Peyer's patch (tissue), 4 donors: Measurements from ENCODE around the gene SDC4. TPM values are rescaled to one million over a fixed set of nuclear protein-coding genes. Genes with fewer than 3 reads are reported as not detected.
A peak's percentile ranks its signal among the peaks of the same experiment; 100 is the strongest.

Source experiments
- DNase-seq, 3 donors: peaks; one replicate each; pipeline ENCODE4 v3.0.0-alpha.2; 2017 to 2019
- H3K27ac ChIP-seq, 4 donors: fragments of 200-600 bp; sonication (generic); one replicate each; pipeline ENCODE4 v1.5.1; 2016 to 2019
- H3K27me3 ChIP-seq, 2 donors: fragments of 200-600 bp; sonication (generic); one replicate each; pipeline ENCODE4 v1.5.1; 2019
- H3K36me3 ChIP-seq, 3 donors: fragments of 200-600 bp; sonication (generic); one replicate each; pipeline ENCODE4 v1.5.1; 2016 to 2019
- H3K4me1 ChIP-seq, 4 donors: fragments of 200-600 bp; sonication (generic); one replicate each; pipeline ENCODE4 v1.5.1; 2016 to 2019
- H3K4me3 ChIP-seq, 4 donors: fragments of 200-600 bp; sonication (generic); 1 replicate in 3 of 4; 2 replicates in 1 of 4; pipeline ENCODE4 v1.5.1; 2016 to 2019; ENCODE audit warnings: mild to moderate bottlenecking in 1 of 4
- H3K9me3 ChIP-seq, 4 donors: fragments of 200-600 bp; sonication (generic); one replicate each; pipeline ENCODE4 v1.5.1; 2016 to 2019; ENCODE audit warnings: mild to moderate bottlenecking in 1 of 4
- CTCF ChIP-seq, 6 experiments: fragments of 450-650 bp in 4 of 6; fragments of 200-600 bp in 2 of 6; sonication (generic) in 1 of 6; IDR thresholded peaks; one replicate each; pipeline ENCODE4 v1.5.1; 2017 to 2019; ENCODE audit warnings: antibody characterized with exemption in 6 of 6, mild to moderate bottlenecking in 3 of 6, moderate library complexity in 1 of 6
- POLR2A ChIP-seq, 2 donors: fragments of 450-650 bp; IDR thresholded peaks; one replicate each; pipeline ENCODE4 v1.5.1; 2017; ENCODE audit warnings: antibody characterized with exemption in 2 of 2, mild to moderate bottlenecking in 2 of 2, moderate library complexity in 2 of 2
- total RNA-seq, 4 donors: library from RNA; depleted of rRNA; stranded (reverse); fragments of >200 nt; gene quantifications; one replicate each; pipeline ENCODE4 v1.1.0, GENCODE V29; 2016

SDC4 gene
- total RNA-seq, 4 donors from 2014 or later, result 21.5 to 49.7 (median 32.5) TPM

DNA sequence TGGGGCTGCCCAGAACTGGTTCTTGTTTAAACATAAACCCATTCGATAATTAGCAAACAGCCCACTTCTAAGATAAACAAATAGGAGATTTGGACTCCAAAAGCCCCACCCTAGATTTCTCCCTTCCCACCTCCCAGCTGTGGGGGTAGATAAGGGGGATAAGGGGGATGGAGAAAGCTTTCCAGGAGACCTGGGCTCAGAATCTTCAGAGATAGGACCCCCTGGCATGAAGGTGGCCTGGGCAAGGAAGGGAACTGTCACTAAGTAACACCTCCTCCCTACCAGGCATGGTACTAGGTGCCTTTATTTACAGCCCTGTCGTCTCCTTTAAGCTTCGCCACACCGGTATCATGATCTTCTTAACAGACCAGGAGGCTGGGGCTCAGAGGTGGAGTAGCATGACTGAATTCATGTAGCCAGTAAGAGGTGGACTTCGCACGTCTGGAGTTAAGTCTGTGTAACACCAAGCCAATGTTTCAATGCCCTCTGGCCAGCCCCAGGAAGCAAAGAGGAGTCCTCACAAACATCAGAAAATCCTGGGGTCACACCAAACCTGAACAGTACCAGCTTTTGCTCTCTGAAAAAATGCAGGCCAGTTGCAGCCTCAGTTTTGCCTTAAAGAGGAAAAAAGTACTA lies 4.6 kb downstream of the SDC4 start:
- no peaks in the 10 kb centered on the region for H3K27me3 ChIP-seq
- H3K9me3 ChIP-seq, result no peaks in the 10 kb centered on the region
- peak overlapping the region in 2 of 4 donors; percentile 73 to 90 for H3K4me3 ChIP-seq
- DNase-seq, result peak in 2 of 3 donors; percentile 68 to 80
- peak overlapping the region; percentile 18 to 96 (median 87) for H3K27ac ChIP-seq
- peaks cover 0 to 83% (median 8%) of the 10 kb centered on the region in 4 donors for H3K4me1 ChIP-seq
- no peaks in the 10 kb centered on the region for H3K36me3 ChIP-seq
- TF ChIP-seq POLR2A (IDR thresholded peaks at IDR 0.05), result no peak
- TF ChIP-seq CTCF (IDR thresholded peaks at IDR 0.05), result no peak

- peak overlapping the region; percentile 18 to 96 (median 87) for H3K27ac ChIP-seq
- H3K36me3 ChIP-seq, result no peaks in the 10 kb centered on the region
- peak overlapping the region in 2 of 4 donors; percentile 73 to 90 for H3K4me3 ChIP-seq
- no peak for DNase-seq
- H3K9me3 ChIP-seq, result no peaks in the 10 kb centered on the region
- TF ChIP-seq POLR2A (IDR thresholded peaks at IDR 0.05) (no peak), CTCF (IDR thresholded peaks at IDR 0.05) (no peak)
- peaks cover 0 to 90% (median 14%) of the 10 kb centered on the region in 4 donors for H3K4me1 ChIP-seq
- H3K27me3 ChIP-seq, result no peaks in the 10 kb centered on the region
Observed at GRCh38 chr20:45342855-45343531, 5.2 kb downstream of the SDC4 start.

GRCh38 chr20:45341939-45342854 lies 6.0 kb downstream of the SDC4 start:
- Histone ChIP-seq H3K36me3 (no peaks in the 10 kb centered on the region), H3K9me3 (no peaks in the 10 kb centered on the region), H3K27me3 (no peaks in the 10 kb centered on the region), H3K4me1 (peaks cover 0 to 98% (median 17%) of the 10 kb centered on the region in 4 donors), H3K27ac (peak overlapping the region; percentile 1 to 96 (median 87)), H3K4me3 (peak overlapping the region in 2 of 4 donors; percentile 73 to 90)
- DNase-seq, result peak in 2 of 3 donors; percentile 59 to 60
- TF ChIP-seq POLR2A (IDR thresholded peaks at IDR 0.05), result no peak
- no peak for TF ChIP-seq CTCF (IDR thresholded peaks at IDR 0.05)

DNA sequence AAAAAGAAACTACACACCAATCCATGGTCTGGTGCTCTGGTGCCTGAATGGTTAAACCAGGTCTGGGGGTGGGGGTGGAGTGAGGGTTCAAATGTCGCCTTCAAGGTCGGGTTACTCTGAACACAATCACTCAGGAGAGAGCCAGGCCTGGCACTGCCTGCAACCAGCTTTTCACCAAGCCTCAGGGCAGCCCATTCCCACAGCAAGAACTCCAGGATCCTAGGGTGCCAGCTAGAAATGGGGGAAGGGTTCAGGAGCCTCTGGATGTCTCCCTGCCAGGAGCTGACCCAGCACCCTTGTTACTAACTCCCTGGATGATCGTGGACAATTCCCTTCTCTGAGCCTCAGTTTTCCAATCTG lies 6.7 kb downstream of the SDC4 start:
- TF ChIP-seq POLR2A (IDR thresholded peaks at IDR 0.05) (no peak), CTCF (IDR thresholded peaks at IDR 0.05) (no peak)
- peak overlapping the region in 2 of 4 donors; percentile 73 to 90 for H3K4me3 ChIP-seq
- DNase-seq, result no peak

GRCh38 chr20:45340951-45341350 lies 7.3 kb downstream of the SDC4 start:
- no peaks in the 10 kb centered on the region for H3K36me3 ChIP-seq
- no peak overlapping the region for H3K4me3 ChIP-seq
- no peaks in the 10 kb centered on the region for H3K9me3 ChIP-seq

More for the DNA sequence above, 6.7 kb downstream of the SDC4 start:
- H3K27me3 ChIP-seq, result no peaks in the 10 kb centered on the region
- H3K27ac ChIP-seq, result peak overlapping the region in 3 of 4 donors; percentile 82 to 96 (median 92)
- H3K4me1 ChIP-seq, result peaks cover 0 to 100% (median 17%) of the 10 kb centered on the region in 4 donors
- no peaks in the 10 kb centered on the region for H3K36me3 ChIP-seq
- H3K9me3 ChIP-seq, result no peaks in the 10 kb centered on the region

More at GRCh38 chr20:45340951-45341350, 7.3 kb downstream of the SDC4 start:
- H3K27ac ChIP-seq, result peak overlapping the region in 2 of 4 donors; percentile 92 to 96
- TF ChIP-seq CTCF (IDR thresholded peaks at IDR 0.05), result no peak
- no peak for TF ChIP-seq POLR2A (IDR thresholded peaks at IDR 0.05)
- H3K4me1 ChIP-seq, result peaks cover 0 to 100% (median 19%) of the 10 kb centered on the region in 4 donors
- no peak for DNase-seq
- H3K27me3 ChIP-seq, result no peaks in the 10 kb centered on the region
